Stimulated activated CD4-positive, alpha-beta T cell treated with anti-CD3 and anti-CD28 coated beads, TNF-alpha, amount 100 ng/mL, for 4 hours (primary cell): Measurements from ENCODE around the gene GPRC5A.

Experiments
- DNase-seq, 3 experiments: peaks; one replicate each; pipeline ENCODE4 v3.0.0-alpha.2; 2020; ENCODE audit warnings: low read depth in 3 of 3

Gene GPRC5A

GRCh38 chr12:12885096-12885792 is 6.1 kb upstream of the GPRC5A start:
- DNase-seq, result no peak

GRCh38 chr12:12887471-12887870 is 3.9 kb upstream of the GPRC5A start:
- no peak for DNase-seq

- DNase-seq, result no peak
These were observed 1.7 kb upstream of the GPRC5A start for GRCh38 chr12:12889701-12890100.

- peak in 1 of 3 experiments; percentile 6 for DNase-seq
These were observed 751 bp upstream of the GPRC5A start for GRCh38 chr12:12890543-12891079.

- DNase-seq, result no peak
These were observed 556 bp downstream of the GPRC5A start for GRCh38 chr12:12891881-12892355.

GRCh38 chr12:12892681-12893141 is 1.3 kb downstream of the GPRC5A start:
- DNase-seq, result no peak

- no peak for DNase-seq
These were observed 2.1 kb downstream of the GPRC5A start for GRCh38 chr12:12893438-12893837.

- no peak for DNase-seq
These were observed 4.9 kb downstream of the GPRC5A start for GRCh38 chr12:12896260-12896659.

- DNase-seq, result no peak
These were observed 5.9 kb downstream of the GPRC5A start for GRCh38 chr12:12897302-12897701.

- DNase-seq, result no peak
These were observed 6.9 kb downstream of the GPRC5A start for GRCh38 chr12:12898136-12898717.

GRCh38 chr12:12898911-12899511 is 7.6 kb downstream of the GPRC5A start:
- DNase-seq, result no peak

- no peak for DNase-seq
These were observed 8.4 kb downstream of the GPRC5A start for GRCh38 chr12:12899530-12900380.

- DNase-seq, result no peak
These were observed 9.4 kb downstream of the GPRC5A start for GRCh38 chr12:12900786-12901157.

- no peak for DNase-seq
These were observed 9.9 kb downstream of the GPRC5A start for GRCh38 chr12:12901158-12901791.

- DNase-seq, result no peak
These were observed 10.7 kb downstream of the GPRC5A start for GRCh38 chr12:12902036-12902435.

GRCh38 chr12:12903642-12904609 is 12.6 kb downstream of the GPRC5A start:
- no peak for DNase-seq

- DNase-seq, result no peak
These were observed 16.2 kb downstream of the GPRC5A start for GRCh38 chr12:12907552-12907951.

- no peak for DNase-seq
These were observed 16.9 kb downstream of the GPRC5A start for GRCh38 chr12:12908252-12908651.

GRCh38 chr12:12908711-12909110 is 17.3 kb downstream of the GPRC5A start:
- DNase-seq, result no peak
